GM23248 (cell line): ENCODE results near the gene ZSCAN2.

Source experiments
- EZH2 ChIP-seq: fragments of 200-600 bp; sonication (generic); IDR thresholded peaks from 2 replicates; pipeline ENCODE4 v1.6.1; 2018; ENCODE audit warnings: antibody characterized with exemption, mild to moderate bottlenecking; ENCODE audit not compliant: insufficient read depth, poor library complexity, severe bottlenecking
- EZH2phosphoT487 ChIP-seq: fragments of 200-600 bp; sonication (generic); IDR thresholded peaks from 2 replicates; pipeline ENCODE4 v1.6.1; 2018; ENCODE audit warnings: antibody characterized with exemption, moderate library complexity, mild to moderate bottlenecking, low read depth; ENCODE audit not compliant: insufficient read depth

- TF ChIP-seq EZH2phosphoT487 (no peak), EZH2 (no peak)
Measured at GRCh38 chr15:84649706-84650105, 48.9 kb downstream of the ZSCAN2 start.
